Activated naive CD4-positive, alpha-beta T cell treated with anti-CD3 and anti-CD28 coated beads, Interleukin-2, amount 50 U/mL, for 72 hours (primary cell): ENCODE results near the gene RIPPLY2. TPM values are rescaled to one million over a fixed set of nuclear protein-coding genes. Genes with fewer than 3 reads are reported as not detected.
"Not testable (repeated sequence)": the region's sequence is repeated elsewhere in the genome, so short reads cannot be mapped to it uniquely, and the experiment has no call there.

Experiments
- ATAC-seq, 2 donors: fragments of 150-1000 bp; cut with Tn5 transposase; 2 replicates each; pipeline ENCODE4 v1.10.0; 2021; ENCODE audit warnings: mild to moderate bottlenecking in 2 of 2, moderate library complexity in 2 of 2
- DNase-seq, 2 donors: peaks; one replicate each; pipeline ENCODE4 v3.0.0; 2021 to 2022; ENCODE audit warnings: low spot score in 2 of 2
- H3K27ac Mint-ChIP-seq, 2 donors: one replicate each; pipeline ENCODE4 v1.8.0; 2022; ENCODE audit warnings: mild to moderate bottlenecking in 2 of 2, mixed read lengths in 2 of 2
- H3K36me3 Mint-ChIP-seq, 2 donors: one replicate each; pipeline ENCODE4 v1.8.0; 2022; ENCODE audit warnings: mixed read lengths in 2 of 2
- H3K9me3 Mint-ChIP-seq, 2 donors: one replicate each; pipeline ENCODE4 v1.8.0; 2022; ENCODE audit warnings: mixed read lengths in 2 of 2
- total RNA-seq, 2 donors: library from RNA; stranded (reverse); gene quantifications; one replicate each; pipeline ENCODE4 v1.2.3, GENCODE V29; 2022

RIPPLY2 gene
- total RNA-seq = not detected

DNA sequence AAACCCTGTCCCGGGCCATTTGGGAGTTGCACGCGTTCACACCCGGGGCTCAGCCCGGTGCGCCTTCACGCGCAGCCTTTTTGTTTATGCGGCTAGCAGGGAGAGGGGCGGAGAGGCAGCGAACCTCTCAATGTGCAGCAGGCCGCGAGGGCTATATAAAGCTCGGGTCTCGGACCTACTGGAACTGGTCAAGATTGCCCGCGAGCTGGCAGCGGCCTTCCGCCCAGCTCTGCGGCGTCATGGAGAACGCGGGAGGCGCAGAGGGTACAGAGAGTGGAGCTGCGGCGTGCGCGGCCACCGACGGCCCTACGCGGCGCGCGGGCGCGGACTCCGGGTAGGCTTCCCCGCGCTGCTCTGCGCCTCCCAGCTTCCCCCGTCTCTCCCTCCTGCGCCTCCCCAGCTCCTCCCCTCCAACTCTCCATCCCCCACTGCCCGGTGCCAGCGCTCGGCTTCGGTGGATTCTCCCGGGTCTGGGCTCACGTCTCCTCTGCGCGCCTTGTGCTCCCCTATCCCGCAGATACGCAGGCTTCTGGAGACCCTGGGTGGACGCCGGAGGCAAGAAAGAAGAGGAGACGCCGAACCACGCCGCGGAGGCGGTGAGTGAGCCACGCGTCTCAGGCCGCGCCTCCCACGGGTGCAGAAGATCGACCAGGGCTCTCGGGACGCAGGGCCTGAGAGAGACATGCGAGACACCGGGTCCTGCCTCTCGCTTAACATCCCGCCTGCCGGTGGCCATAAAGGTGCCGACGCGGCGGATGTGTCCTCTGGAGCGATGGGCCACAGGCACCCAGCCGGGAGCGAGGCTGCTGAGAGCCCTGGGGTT, at the start of gene RIPPLY2:
TSS of gene RIPPLY2 (plus strand) at position 183 of the 823 bp plus-strand sequence. CDS start at position 240, 57 bp downstream.
- H3K27ac Mint-ChIP-seq = no peak within 1 kb of the TSS
- DNase-seq = peak in 1 of 2 donors; percentile 13
- H3K36me3 Mint-ChIP-seq = peaks cover 0 to 23% of the 10 kb centered on the region in 2 donors
- ATAC-seq = peak; percentile 82 to 83
- no peaks in the 10 kb centered on the region for H3K9me3 Mint-ChIP-seq

- H3K36me3 Mint-ChIP-seq, H3K27ac Mint-ChIP-seq, H3K9me3 Mint-ChIP-seq, DNase-seq, ATAC-seq: not testable (repeated sequence)
These were observed 49.7 kb upstream of the RIPPLY2 start for GRCh38 chr6:83803492-83803891.

DNA sequence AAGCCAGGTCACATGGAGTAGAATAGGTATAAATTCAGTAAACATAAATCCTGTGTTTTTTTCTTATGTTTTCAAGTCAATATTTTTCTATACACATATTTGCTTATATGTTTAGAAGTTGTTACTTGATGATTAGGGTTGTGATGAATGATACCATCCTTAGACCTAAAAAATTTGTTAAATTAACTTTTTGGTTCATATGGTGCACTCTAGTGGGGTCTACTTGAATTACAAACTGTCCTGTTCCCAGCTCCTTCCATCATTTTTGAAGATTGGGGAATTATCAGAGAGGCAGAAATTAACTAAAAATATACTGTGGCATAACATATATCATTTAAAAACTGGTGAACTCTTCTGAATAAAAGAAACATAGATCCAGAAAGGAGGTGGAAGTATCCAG, 48.3 kb upstream of the RIPPLY2 start:
- Mint-ChIP-seq H3K9me3 (peaks cover 0 to 4% of the 10 kb centered on the region in 2 donors), H3K27ac (no peak overlapping the region), H3K36me3 (peaks cover 0 to 6% of the 10 kb centered on the region in 2 donors)
- DNase-seq = no peak
- ATAC-seq = no peak

DNA sequence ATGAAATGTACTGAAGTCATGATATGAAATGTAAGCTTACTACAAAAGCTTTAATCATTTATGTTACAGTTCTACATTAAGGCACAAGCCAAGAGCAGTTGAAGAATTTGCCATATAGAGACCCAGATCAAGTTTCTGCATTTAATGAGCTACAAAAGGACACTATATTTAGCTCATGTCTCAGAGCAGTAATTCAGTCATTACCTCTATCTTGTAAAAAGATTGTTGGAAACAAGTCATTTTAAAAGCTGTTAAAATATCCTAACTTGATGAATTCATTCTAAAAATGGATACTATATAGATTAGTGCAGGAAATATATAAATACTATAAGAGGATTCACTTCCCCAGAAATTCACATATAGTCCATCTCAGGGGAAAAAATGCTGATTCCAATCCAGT, 45.2 kb upstream of the RIPPLY2 start:
- H3K36me3 Mint-ChIP-seq = peaks cover 0 to 6% of the 10 kb centered on the region in 2 donors
- no peak for ATAC-seq
- H3K27ac Mint-ChIP-seq = no peak overlapping the region

DNA sequence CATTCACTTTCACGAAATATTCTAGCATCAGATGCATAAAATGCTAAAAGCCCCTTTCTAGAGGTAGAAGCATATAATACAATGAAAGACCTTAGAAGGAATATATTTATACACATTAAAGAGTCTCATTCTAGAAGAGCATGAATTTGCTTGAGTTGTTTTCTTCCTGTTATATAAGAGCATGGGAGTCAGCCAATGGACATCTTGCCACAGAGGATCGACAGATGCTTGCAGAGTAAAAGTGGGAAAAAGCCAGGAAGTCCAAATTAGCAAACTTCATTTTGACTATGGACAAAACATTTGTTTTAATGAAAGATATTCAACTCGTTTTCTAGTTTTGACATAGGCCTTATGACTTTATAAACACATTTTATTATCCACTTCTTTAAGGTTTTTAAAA, 44.2 kb upstream of the RIPPLY2 start:
- peaks cover 0 to 6% of the 10 kb centered on the region in 2 donors for H3K36me3 Mint-ChIP-seq
- DNase-seq (no peak), ATAC-seq (no peak)
- H3K9me3 Mint-ChIP-seq = peaks cover 0 to 4% of the 10 kb centered on the region in 2 donors
- no peak overlapping the region for H3K27ac Mint-ChIP-seq

More for the DNA sequence above, 45.2 kb upstream of the RIPPLY2 start:
- no peak for DNase-seq
- H3K9me3 Mint-ChIP-seq = peaks cover 0 to 4% of the 10 kb centered on the region in 2 donors

DNA sequence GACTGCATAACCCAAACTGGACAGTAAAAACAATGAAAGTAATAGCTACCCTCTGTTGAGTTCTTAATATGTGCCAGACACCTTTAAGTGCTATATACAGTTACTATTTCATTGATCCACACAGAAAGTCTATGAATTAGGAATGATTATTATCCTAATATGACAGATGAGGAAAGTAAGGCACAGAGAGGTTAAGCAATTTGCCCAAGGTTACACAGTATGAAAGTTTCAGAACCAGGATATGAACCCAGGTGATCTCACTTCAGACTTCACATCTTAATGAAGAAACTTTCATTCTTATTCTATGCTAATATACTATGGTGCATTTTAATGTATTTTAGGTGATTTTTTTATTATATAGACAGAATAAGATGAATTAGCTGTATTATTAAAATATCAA, 40.6 kb upstream of the RIPPLY2 start:
- no peak for ATAC-seq
- H3K36me3 Mint-ChIP-seq = no peaks in the 10 kb centered on the region
- H3K27ac Mint-ChIP-seq = no peak overlapping the region
- DNase-seq = no peak
- H3K9me3 Mint-ChIP-seq = no peaks in the 10 kb centered on the region

- no peak for DNase-seq
- Mint-ChIP-seq H3K36me3 (no peaks in the 10 kb centered on the region), H3K9me3 (no peaks in the 10 kb centered on the region), H3K27ac (no peak overlapping the region)
- ATAC-seq = no peak
These were observed 37.4 kb upstream of the RIPPLY2 start for GRCh38 chr6:83815631-83816272.

DNA sequence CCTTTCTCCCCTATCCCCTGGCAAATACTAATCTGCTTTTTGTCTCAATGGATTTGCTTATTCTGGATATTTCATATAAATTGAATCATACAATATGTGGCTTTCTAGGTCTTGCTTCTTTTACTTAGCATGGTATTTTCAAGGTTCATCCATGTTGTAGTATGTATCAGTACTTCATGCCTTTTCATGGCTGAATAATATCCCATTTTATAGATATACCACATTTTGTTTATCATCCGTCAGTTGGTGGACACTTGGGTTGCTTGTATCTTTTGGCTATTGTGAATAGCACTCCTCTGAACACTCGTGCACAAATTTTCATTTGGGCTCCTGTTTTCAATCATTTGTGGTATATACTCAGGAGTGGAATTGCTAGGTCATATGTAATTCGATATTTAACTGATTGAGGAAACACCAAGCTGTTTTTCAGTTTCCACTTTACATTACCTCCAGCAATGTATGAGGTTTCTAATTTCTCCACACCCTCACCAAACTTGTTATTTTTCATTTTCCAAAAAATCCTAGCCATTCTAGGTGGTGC, 30.5 kb upstream of the RIPPLY2 start:
- H3K9me3 Mint-ChIP-seq = no peaks in the 10 kb centered on the region
- DNase-seq (no peak), ATAC-seq (no peak)
- H3K36me3 Mint-ChIP-seq = no peaks in the 10 kb centered on the region
- H3K27ac Mint-ChIP-seq = no peak overlapping the region

DNA sequence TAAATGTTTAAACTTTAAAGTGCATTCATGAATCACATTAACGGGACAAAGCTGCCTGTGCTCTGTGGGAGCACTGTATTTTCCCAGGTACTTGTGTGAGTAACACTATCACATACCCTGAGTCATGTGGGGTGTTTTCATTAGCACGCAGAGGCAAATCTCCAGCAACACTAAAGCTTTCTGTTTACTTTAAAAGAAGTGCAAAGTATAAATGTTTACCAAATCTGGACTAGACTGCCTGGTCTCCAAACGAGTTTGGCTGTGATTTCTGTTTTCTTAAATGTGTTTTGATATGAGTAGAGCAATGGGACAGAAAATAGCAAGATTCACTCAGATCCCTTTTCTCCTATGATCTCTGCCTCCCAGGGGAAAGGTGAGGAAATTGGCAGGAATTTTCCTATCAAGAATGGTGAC, 28.8 kb upstream of the RIPPLY2 start:
- Mint-ChIP-seq H3K9me3 (no peaks in the 10 kb centered on the region), H3K36me3 (no peaks in the 10 kb centered on the region), H3K27ac (no peak overlapping the region)
- no peak for ATAC-seq
- DNase-seq = no peak

DNA sequence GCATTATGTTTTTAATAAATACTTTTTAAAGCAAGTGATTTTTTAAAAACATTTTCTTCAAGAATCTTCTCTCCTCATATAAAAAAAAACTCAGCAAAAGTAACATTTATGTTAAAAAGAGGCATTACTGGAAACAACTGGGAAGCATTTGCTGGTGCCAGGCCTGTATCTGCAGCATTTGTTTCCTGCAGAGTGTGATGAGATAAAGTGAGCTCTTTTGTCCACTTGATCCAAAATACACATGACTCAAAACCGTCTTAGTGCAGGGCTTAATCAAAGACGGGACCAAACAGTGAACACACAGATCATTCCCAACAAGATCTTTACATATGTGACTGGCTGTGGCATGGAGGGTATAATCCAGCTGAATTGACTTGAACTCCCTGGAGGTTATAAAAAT, 28.3 kb upstream of the RIPPLY2 start:
- Mint-ChIP-seq H3K27ac (no peak overlapping the region), H3K9me3 (no peaks in the 10 kb centered on the region), H3K36me3 (no peaks in the 10 kb centered on the region)
- DNase-seq (no peak), ATAC-seq (no peak)

DNA sequence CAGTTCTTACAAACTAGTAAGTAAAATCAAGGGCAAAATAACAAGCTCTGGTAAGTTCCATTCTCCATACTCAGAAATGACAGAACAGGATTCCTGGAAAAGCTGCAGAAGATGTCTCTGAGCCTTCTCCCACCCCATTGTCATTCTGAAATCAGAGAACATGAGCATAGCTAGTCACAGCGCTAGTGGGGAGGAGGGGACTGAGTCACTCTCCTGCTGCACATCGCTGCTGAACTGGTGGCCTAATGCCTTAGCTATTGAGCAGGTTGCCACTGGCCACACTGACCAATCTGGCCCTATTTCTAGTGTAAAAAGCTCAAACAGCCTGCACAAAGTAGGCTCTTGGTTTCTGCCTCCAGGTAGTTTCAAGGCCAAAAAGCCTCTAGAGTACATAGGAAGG, 26.1 kb upstream of the RIPPLY2 start:
- Mint-ChIP-seq H3K9me3 (no peaks in the 10 kb centered on the region), H3K36me3 (no peaks in the 10 kb centered on the region), H3K27ac (no peak overlapping the region)
- ATAC-seq (no peak), DNase-seq (no peak)

DNA sequence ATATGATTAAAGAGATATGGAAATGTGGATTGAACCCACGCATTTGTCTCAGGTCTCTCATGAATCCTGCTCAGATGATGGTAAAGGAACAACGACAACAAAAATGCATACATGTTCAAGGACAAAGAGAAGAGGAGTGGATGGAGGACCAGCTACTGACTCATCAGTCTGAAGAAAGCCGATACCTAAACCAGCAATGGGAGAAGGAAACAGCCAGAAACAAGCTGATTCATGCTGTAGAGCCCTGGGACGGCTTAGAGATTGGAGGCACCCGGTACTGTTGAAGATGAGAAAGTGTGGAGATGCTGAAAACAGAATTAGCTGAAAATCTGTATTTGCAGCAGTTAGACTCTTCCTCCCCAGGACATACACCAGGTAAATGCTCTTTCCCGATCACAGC, 14.4 kb upstream of the RIPPLY2 start:
- no peak for ATAC-seq
- peaks cover 0 to 4% of the 10 kb centered on the region in 2 donors for H3K36me3 Mint-ChIP-seq
- H3K9me3 Mint-ChIP-seq = peaks cover 11 to 12% of the 10 kb centered on the region in 2 donors
- no peak overlapping the region for H3K27ac Mint-ChIP-seq
- no peak for DNase-seq

DNA sequence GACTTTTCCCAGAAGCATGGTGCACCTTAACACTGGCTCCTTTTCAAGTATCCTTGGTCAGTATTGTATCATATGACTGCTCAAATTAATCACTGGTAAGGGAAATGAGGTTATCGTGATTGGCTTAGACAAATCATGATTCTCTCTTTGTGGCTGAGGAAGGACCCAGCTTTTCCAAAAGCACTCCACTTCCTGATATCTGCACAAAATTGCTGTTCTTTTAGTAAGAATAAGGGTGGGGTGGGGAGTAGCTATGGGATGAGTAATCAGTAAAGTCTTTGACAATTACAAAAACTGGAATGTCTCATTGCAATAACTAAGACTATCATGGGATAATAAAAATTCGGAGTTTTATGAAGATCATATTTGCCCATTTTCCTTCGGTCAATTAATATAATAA, 9.0 kb upstream of the RIPPLY2 start:
- H3K9me3 Mint-ChIP-seq = peaks cover 0 to 6% of the 10 kb centered on the region in 2 donors
- peaks cover 0 to 4% of the 10 kb centered on the region in 2 donors for H3K36me3 Mint-ChIP-seq
- ATAC-seq (no peak), DNase-seq (no peak)
- H3K27ac Mint-ChIP-seq = no peak overlapping the region

- ATAC-seq (no peak), DNase-seq (no peak)
- H3K36me3 Mint-ChIP-seq = peaks cover 0 to 8% of the 10 kb centered on the region in 2 donors
- no peak overlapping the region for H3K27ac Mint-ChIP-seq
- H3K9me3 Mint-ChIP-seq = peaks cover 0 to 4% of the 10 kb centered on the region in 2 donors
These were observed 6.9 kb upstream of the RIPPLY2 start for GRCh38 chr6:83846291-83846690.

DNA sequence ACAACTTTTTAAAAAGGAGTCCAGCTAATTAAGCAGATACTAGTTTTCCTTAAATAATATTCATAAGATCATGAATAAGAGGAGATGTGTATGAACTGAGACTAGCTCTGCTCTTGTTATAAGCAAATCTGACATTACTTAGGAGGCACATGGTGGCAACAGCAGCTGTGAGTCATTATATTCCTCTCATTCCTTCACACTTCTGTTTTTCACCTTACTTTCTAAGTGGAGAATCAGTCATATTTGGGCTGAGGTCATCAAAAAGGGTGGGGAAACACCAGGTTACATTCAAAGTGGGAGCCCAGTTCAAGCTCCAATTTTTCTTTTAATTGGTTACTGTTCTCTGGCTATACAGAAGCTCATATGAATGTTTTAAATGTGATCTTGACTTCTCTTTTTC, 6.0 kb upstream of the RIPPLY2 start:
- Mint-ChIP-seq H3K36me3 (peaks cover 0 to 6% of the 10 kb centered on the region in 2 donors), H3K27ac (no peak overlapping the region), H3K9me3 (peaks cover 0 to 2% of the 10 kb centered on the region in 2 donors)
- ATAC-seq = peak; percentile 73 to 93
- no peak for DNase-seq

- Mint-ChIP-seq H3K36me3 (peaks cover 0 to 12% of the 10 kb centered on the region in 2 donors), H3K9me3 (no peaks in the 10 kb centered on the region), H3K27ac (no peak overlapping the region)
- ATAC-seq = no peak
- no peak for DNase-seq
These were observed 4.0 kb upstream of the RIPPLY2 start for GRCh38 chr6:83849127-83849526.

GRCh38 chr6:83849610-83850009, 3.5 kb upstream of the RIPPLY2 start:
- no peak for DNase-seq
- ATAC-seq = no peak
- H3K9me3 Mint-ChIP-seq = no peaks in the 10 kb centered on the region
- no peak overlapping the region for H3K27ac Mint-ChIP-seq
- H3K36me3 Mint-ChIP-seq = peaks cover 0 to 17% of the 10 kb centered on the region in 2 donors
